Naive thymus-derived CD4-positive, alpha-beta T cell (primary cell): ENCODE measurements around the gene TESMIN. TPM values are rescaled to one million over a fixed set of nuclear protein-coding genes. Genes with fewer than 3 reads are reported as not detected.

Experiments used
- ATAC-seq: fragments of 150-1000 bp; cut with Tn5 transposase; 2 replicates; pipeline ENCODE4 v1.10.0; 2021; ENCODE audit warnings: mild to moderate bottlenecking, moderate library complexity
- CTCF ChIA-PET: fragments of 350-600 bp; sonication (Branson Sonifier 250); formaldehyde crosslinking; loops from one replicate; lab custom pipeline; 2021; ENCODE audit warnings: antibody characterized with exemption; lab: Charles Lee
- POLR2A ChIA-PET: fragments of 350-600 bp; sonication (Branson Sonifier 250); formaldehyde crosslinking; loops from one replicate; lab custom pipeline; 2021; ENCODE audit warnings: antibody characterized with exemption, inconsistent platforms; lab: Charles Lee
- DNase-seq, 9 donors: peaks; one replicate each; pipeline versions ENCODE4 v3.0.0 to v3.0.0-alpha.2; 2020 to 2022; ENCODE audit warnings: mixed read lengths in 1 of 9
- H3K27ac ChIP-seq: one replicate; pipeline ENCODE4 v1.7.0; 2013; ENCODE audit warnings: mild to moderate bottlenecking, low read depth, low read length, moderate library complexity
- H3K27me3 ChIP-seq, 2 donors: one replicate each; pipeline ENCODE4 v1.7.0; 2013; ENCODE audit warnings: low read length in 2 of 2, mild to moderate bottlenecking in 2 of 2, moderate library complexity in 2 of 2; ENCODE audit not compliant: control insufficient read depth in 2 of 2, insufficient read depth in 2 of 2
- H3K36me3 ChIP-seq, 3 experiments: 1 replicate in 2 of 3; 2 replicates in 1 of 3; pipeline ENCODE4 v1.7.0; 2013; ENCODE audit warnings: low read length in 3 of 3, mild to moderate bottlenecking in 3 of 3, moderate library complexity in 1 of 3; ENCODE audit not compliant: insufficient read depth in 3 of 3, control insufficient read depth in 2 of 3
- H3K4me1 ChIP-seq, 2 donors: one replicate each; pipeline ENCODE4 v1.7.0; 2013; ENCODE audit warnings: low read length in 2 of 2, mild to moderate bottlenecking in 2 of 2, moderate library complexity in 1 of 2; ENCODE audit not compliant: control insufficient read depth in 2 of 2, insufficient read depth in 2 of 2
- H3K4me3 ChIP-seq: 2 replicates; pipeline ENCODE4 v1.7.0; 2013; ENCODE audit warnings: mild to moderate bottlenecking, low read length
- H3K9me3 ChIP-seq, 3 experiments: 1 replicate in 2 of 3; 2 replicates in 1 of 3; pipeline ENCODE4 v1.7.0; 2013; ENCODE audit warnings: low read length in 3 of 3; ENCODE audit not compliant: control insufficient read depth in 2 of 3
- H3K27ac Mint-ChIP-seq, 9 donors: one replicate each; pipeline ENCODE4 v1.8.0; 2020 to 2022; ENCODE audit warnings: mixed read lengths in 9 of 9, mild to moderate bottlenecking in 8 of 9, moderate library complexity in 5 of 9, inconsistent platforms in 2 of 9
- H3K27me3 Mint-ChIP-seq, 5 donors: one replicate each; pipeline ENCODE4 v1.8.0; 2021 to 2022; ENCODE audit warnings: mixed read lengths in 5 of 5, mild to moderate bottlenecking in 1 of 5
- H3K36me3 Mint-ChIP-seq, 5 donors: one replicate each; pipeline ENCODE4 v1.8.0; 2020 to 2022; ENCODE audit warnings: mixed read lengths in 5 of 5, mild to moderate bottlenecking in 3 of 5, inconsistent platforms in 1 of 5
- H3K4me1 Mint-ChIP-seq, 7 donors: one replicate each; pipeline ENCODE4 v1.8.0; 2020 to 2022; ENCODE audit warnings: mixed read lengths in 7 of 7, mild to moderate bottlenecking in 3 of 7, inconsistent platforms in 1 of 7
- H3K4me3 Mint-ChIP-seq, 10 donors: one replicate each; pipeline ENCODE4 v1.8.0; 2020 to 2022; ENCODE audit warnings: mild to moderate bottlenecking in 10 of 10, mixed read lengths in 10 of 10, moderate library complexity in 6 of 10, inconsistent platforms in 2 of 10
- H3K9me3 Mint-ChIP-seq, 11 donors: one replicate each; pipeline ENCODE4 v1.8.0; 2020 to 2022; ENCODE audit warnings: mixed read lengths in 11 of 11, mild to moderate bottlenecking in 4 of 11, inconsistent platforms in 1 of 11, moderate library complexity in 1 of 11
- intact Hi-C, 2 donors: fragments of 100-400 bp; cut with micrococcal nuclease; formaldehyde crosslinking; loops; one replicate each; pipeline ENCODE4 v1.15.1; 2023
- polyA plus RNA-seq, 2 donors: library from polyadenylated mRNA; unstranded; fragments of 300-500 nt; fragmentation: Illumina TruSeq; gene quantifications; one replicate each; pipeline ENCODE4 v1.2.3, GENCODE V29; 2021
- total RNA-seq, 6 experiments: library from RNA in 5 of 6; stranded (reverse) in 5 of 6; gene quantifications; 1 replicate in 5 of 6; 2 replicates in 1 of 6; pipeline ENCODE4 v1.2.3 and lab custom pipeline; 2021 to 2026

Gene TESMIN
- total and polyA plus RNA-seq, 7 experiments from 2014 or later, result 5.0 to 9.3 (median 6.6) TPM

- H3K4me3 ChIP-seq, result no peak overlapping the region
- H3K27me3 ChIP-seq, result no peaks in the 10 kb centered on the region
- H3K27ac ChIP-seq, result no peak overlapping the region
- DNase-seq, result no peak
- POLR2A ChIA-PET, result no interaction called here
- Mint-ChIP-seq H3K9me3 (peaks cover 0 to 2% (median 0%) of the 10 kb centered on the region in 11 donors), H3K4me1 (no peaks in the 10 kb centered on the region), H3K36me3 (no peaks in the 10 kb centered on the region), H3K27me3 (peaks cover 0 to 10% (median 0%) of the 10 kb centered on the region in 5 donors), H3K4me3 (no peak overlapping the region), H3K27ac (no peak overlapping the region)
- H3K36me3 ChIP-seq, result no peaks in the 10 kb centered on the region
- H3K9me3 ChIP-seq, result no peaks in the 10 kb centered on the region
- no peak for ATAC-seq
- no peaks in the 10 kb centered on the region for H3K4me1 ChIP-seq
- intact Hi-C loops, result no loop called here
- CTCF ChIA-PET, result no interaction called here
Measured at GRCh38 chr11:68667511-68668500, 83.5 kb downstream of the TESMIN start.

GRCh38 chr11:68666849-68667248 lies 84.5 kb downstream of the TESMIN start:
- no peak overlapping the region for H3K27ac Mint-ChIP-seq
- H3K27me3 ChIP-seq, result no peaks in the 10 kb centered on the region
- intact Hi-C loops, result no loop called here
- no peaks in the 10 kb centered on the region for H3K4me1 ChIP-seq
- H3K9me3 Mint-ChIP-seq, result peaks cover 0 to 3% (median 0%) of the 10 kb centered on the region in 11 donors
- CTCF ChIA-PET, result no interaction called here
- no peak overlapping the region for H3K4me3 ChIP-seq
- DNase-seq (no peak), ATAC-seq (no peak)
- no peak overlapping the region for H3K27ac ChIP-seq
- no peak overlapping the region for H3K4me3 Mint-ChIP-seq
- no peaks in the 10 kb centered on the region for H3K36me3 Mint-ChIP-seq
- no peaks in the 10 kb centered on the region for H3K4me1 Mint-ChIP-seq
- no peaks in the 10 kb centered on the region for H3K36me3 ChIP-seq
- H3K9me3 ChIP-seq, result no peaks in the 10 kb centered on the region
- POLR2A ChIA-PET, result no interaction called here
- peaks cover 0 to 10% (median 0%) of the 10 kb centered on the region in 5 donors for H3K27me3 Mint-ChIP-seq

DNA sequence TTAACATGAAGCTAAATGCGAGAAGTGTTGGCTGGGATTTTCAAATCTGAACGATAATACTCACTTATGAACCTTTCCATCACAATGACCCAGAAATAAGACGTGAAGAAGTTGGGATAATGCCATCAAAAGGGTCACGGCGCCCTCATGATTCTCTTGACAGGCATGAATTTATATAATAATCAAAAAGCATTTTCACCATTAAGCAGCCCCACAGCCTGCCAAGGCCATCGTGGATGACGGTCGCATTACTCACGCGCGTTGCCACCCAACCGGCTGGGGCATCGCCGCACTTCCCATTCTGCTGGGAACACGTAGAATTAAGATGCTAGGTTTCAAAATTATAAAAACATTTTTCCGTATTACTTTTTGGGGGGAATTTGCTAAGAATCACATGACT lies 85.9 kb downstream of the TESMIN start:
- H3K36me3 Mint-ChIP-seq, result no peaks in the 10 kb centered on the region
- no peaks in the 10 kb centered on the region for H3K4me1 ChIP-seq
- no peak for ATAC-seq
- H3K9me3 ChIP-seq, result no peaks in the 10 kb centered on the region
- POLR2A ChIA-PET, result no interaction called here
- no peak overlapping the region for H3K27ac Mint-ChIP-seq
- intact Hi-C loops, result no loop called here
- no peaks in the 10 kb centered on the region for H3K4me1 Mint-ChIP-seq
- no peak overlapping the region for H3K27ac ChIP-seq
- no peak for DNase-seq
- CTCF ChIA-PET, result no interaction called here
- H3K27me3 Mint-ChIP-seq, result peaks cover 0 to 10% (median 3%) of the 10 kb centered on the region in 5 donors
- H3K4me3 ChIP-seq, result no peak overlapping the region
- H3K27me3 ChIP-seq, result no peaks in the 10 kb centered on the region
- peaks cover 0 to 3% (median 0%) of the 10 kb centered on the region in 11 donors for H3K9me3 Mint-ChIP-seq
- H3K4me3 Mint-ChIP-seq, result no peak overlapping the region
- no peaks in the 10 kb centered on the region for H3K36me3 ChIP-seq

DNA sequence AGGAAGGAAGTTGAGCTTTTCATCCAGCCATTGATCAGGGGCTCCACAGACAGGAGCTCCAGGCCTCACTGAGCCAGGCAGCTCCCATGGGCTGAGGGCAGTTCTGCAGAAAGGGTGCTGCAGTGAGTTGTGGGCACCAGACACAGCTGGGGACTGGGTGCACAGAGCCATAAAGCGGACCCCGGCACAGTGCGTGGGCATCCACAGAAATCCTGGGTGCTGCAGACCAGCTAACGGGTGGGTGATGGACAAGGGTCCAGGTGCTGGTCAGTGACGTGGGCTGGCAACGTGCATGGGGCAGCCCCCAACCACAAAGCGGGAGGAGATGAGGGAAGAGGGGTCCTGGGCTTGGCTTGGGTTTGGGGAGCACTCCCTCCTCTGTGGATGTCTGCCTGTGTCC lies 86.4 kb downstream of the TESMIN start:
- H3K9me3 ChIP-seq, result no peaks in the 10 kb centered on the region
- no peaks in the 10 kb centered on the region for H3K4me1 ChIP-seq
- no peak overlapping the region for H3K27ac Mint-ChIP-seq
- H3K4me1 Mint-ChIP-seq, result no peaks in the 10 kb centered on the region
- no peaks in the 10 kb centered on the region for H3K36me3 ChIP-seq
- no peak overlapping the region for H3K4me3 Mint-ChIP-seq
- peaks cover 0 to 10% (median 5%) of the 10 kb centered on the region in 5 donors for H3K27me3 Mint-ChIP-seq
- no peak overlapping the region for H3K4me3 ChIP-seq
- no peaks in the 10 kb centered on the region for H3K27me3 ChIP-seq
- ChIA-PET POLR2A (interaction anchor here (0.6 kb wide), 1 partner anchor 974 kb away, joined by 4 read pairs; no protein-coding TSS in a partner anchor), CTCF (no interaction called here)
- peaks cover 0 to 3% (median 0%) of the 10 kb centered on the region in 11 donors for H3K9me3 Mint-ChIP-seq
- intact Hi-C loops, result no loop called here
- H3K27ac ChIP-seq, result no peak overlapping the region
- ATAC-seq (no peak), DNase-seq (no peak)
- no peaks in the 10 kb centered on the region for H3K36me3 Mint-ChIP-seq

GRCh38 chr11:68664141-68664540 lies 87.2 kb downstream of the TESMIN start:
- peaks cover 0 to 10% (median 5%) of the 10 kb centered on the region in 5 donors for H3K27me3 Mint-ChIP-seq
- H3K4me3 Mint-ChIP-seq, result no peak overlapping the region
- CTCF ChIA-PET, result no interaction called here
- intact Hi-C loops, result no loop called here
- Histone ChIP-seq H3K4me3 (no peak overlapping the region), H3K9me3 (no peaks in the 10 kb centered on the region), H3K36me3 (no peaks in the 10 kb centered on the region), H3K27ac (no peak overlapping the region), H3K4me1 (no peaks in the 10 kb centered on the region), H3K27me3 (no peaks in the 10 kb centered on the region)
- H3K4me1 Mint-ChIP-seq, result no peaks in the 10 kb centered on the region
- peaks cover 0 to 3% (median 0%) of the 10 kb centered on the region in 11 donors for H3K9me3 Mint-ChIP-seq
- no peak for DNase-seq
- POLR2A ChIA-PET, result interaction anchor here (0.6 kb wide), 1 partner anchor 975 kb away, joined by 4 read pairs; no protein-coding TSS in a partner anchor
- no peak for ATAC-seq
- no peak overlapping the region for H3K27ac Mint-ChIP-seq
- no peaks in the 10 kb centered on the region for H3K36me3 Mint-ChIP-seq

GRCh38 chr11:68663482-68664010 lies 87.8 kb downstream of the TESMIN start:
- H3K4me3 ChIP-seq, result no peak overlapping the region
- no peak overlapping the region for H3K27ac ChIP-seq
- ChIA-PET POLR2A (no interaction called here), CTCF (no interaction called here)
- H3K27ac Mint-ChIP-seq, result no peak overlapping the region
- intact Hi-C loops, result no loop called here
- H3K9me3 Mint-ChIP-seq, result peaks cover 0 to 3% (median 0%) of the 10 kb centered on the region in 11 donors
- ATAC-seq (no peak), DNase-seq (no peak)
- no peak overlapping the region for H3K4me3 Mint-ChIP-seq
- H3K27me3 Mint-ChIP-seq, result peaks cover 0 to 10% (median 5%) of the 10 kb centered on the region in 5 donors
- no peaks in the 10 kb centered on the region for H3K36me3 Mint-ChIP-seq
- H3K27me3 ChIP-seq, result no peaks in the 10 kb centered on the region
- no peaks in the 10 kb centered on the region for H3K9me3 ChIP-seq
- no peaks in the 10 kb centered on the region for H3K4me1 Mint-ChIP-seq
- no peaks in the 10 kb centered on the region for H3K36me3 ChIP-seq
- no peaks in the 10 kb centered on the region for H3K4me1 ChIP-seq
